ENCODE data around the gene HIPK2.

HIPK2 gene

DNA sequence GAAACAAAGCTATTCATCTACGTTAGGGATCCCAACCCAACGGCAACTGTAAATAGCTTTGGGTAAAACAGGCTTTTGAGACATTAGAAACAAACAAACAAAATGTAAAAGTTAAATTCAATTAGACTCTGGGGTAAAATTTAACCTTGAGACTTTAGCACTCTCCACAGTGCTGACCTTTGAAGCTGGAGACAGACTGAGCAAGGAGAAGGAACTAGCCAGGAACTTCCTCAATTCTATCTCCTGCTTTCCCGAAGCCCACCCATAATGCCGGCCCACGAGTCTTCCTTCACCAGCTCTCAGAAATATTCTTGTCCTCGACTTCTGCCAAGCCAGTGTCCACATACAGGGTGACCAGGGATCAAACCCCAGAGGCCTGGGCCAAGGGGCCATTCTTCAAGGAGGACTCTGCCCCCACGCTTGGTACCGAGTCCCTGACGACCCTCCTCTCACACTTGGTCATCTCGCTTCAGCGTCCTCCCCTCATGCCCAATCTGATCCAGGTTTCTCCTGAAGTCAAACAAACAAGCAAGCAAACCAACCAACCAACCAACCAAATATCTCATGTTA, 114.1 kb downstream of the HIPK2 start:
- no peak for DNase-seq (ENCODE audit: extremely low spot score)
- TF ChIP-seq, protein P1, sequence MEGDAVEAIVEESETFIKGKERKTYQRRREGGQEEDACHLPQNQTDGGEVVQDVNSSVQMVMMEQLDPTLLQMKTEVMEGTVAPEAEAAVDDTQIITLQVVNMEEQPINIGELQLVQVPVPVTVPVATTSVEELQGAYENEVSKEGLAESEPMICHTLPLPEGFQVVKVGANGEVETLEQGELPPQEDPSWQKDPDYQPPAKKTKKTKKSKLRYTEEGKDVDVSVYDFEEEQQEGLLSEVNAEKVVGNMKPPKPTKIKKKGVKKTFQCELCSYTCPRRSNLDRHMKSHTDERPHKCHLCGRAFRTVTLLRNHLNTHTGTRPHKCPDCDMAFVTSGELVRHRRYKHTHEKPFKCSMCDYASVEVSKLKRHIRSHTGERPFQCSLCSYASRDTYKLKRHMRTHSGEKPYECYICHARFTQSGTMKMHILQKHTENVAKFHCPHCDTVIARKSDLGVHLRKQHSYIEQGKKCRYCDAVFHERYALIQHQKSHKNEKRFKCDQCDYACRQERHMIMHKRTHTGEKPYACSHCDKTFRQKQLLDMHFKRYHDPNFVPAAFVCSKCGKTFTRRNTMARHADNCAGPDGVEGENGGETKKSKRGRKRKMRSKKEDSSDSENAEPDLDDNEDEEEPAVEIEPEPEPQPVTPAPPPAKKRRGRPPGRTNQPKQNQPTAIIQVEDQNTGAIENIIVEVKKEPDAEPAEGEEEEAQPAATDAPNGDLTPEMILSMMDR (IDR thresholded peaks at IDR 0.05; ENCODE audit: control extremely low read depth, extremely low read depth, low read depth, missing control alignments) = no peak
- CTCF ChIA-PET = interaction anchor here (1.3 to 5.4 kb wide), 5 partner anchors 8 to 17 kb away, joined by 3 to 42 read pairs (median 6); no protein-coding TSS in a partner anchor
- POLR2A ChIA-PET = interaction anchor here (0.9 kb wide), 1 partner anchor 12 kb away, joined by 3 read pairs; no protein-coding TSS in a partner anchor

DNA sequence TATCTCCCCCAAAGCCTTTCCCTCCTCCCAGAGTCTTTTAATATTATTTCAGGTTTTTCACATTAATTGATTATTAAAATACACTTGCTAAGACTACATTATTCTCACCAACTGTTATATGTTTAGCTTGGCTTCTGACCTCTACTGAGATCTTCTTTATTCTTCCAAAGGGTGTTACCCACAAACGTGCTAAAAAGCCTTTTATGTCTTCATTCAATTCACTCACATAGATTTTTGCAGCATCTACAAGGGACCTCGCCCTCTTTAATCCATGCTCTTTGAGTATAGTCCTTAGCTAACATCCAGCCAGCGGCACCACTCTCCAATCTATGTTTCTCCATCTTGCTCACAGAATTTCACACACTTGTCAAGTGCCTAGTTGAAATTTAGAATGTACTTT, 115.9 kb downstream of the HIPK2 start:
- POLR2A ChIA-PET = interaction anchor here (0.7 kb wide), 1 partner anchor 9 kb away, joined by 8 read pairs; no protein-coding TSS in a partner anchor
- TF ChIP-seq, protein P1 (IDR thresholded peaks at IDR 0.05; ENCODE audit: control extremely low read depth, extremely low read depth, low read depth, missing control alignments) = no peak
- no peak for DNase-seq (ENCODE audit: extremely low spot score)
- CTCF ChIA-PET = interaction anchor here (0.7 to 3.8 kb wide), 5 partner anchors 10 to 341 kb away, joined by 3 to 27 read pairs (median 3); no protein-coding TSS in a partner anchor

GRCh38 chr7:139661043-139661440, 116.8 kb downstream of the HIPK2 start:
- no peak for DNase-seq (ENCODE audit: extremely low spot score)
- TF ChIP-seq, protein P1 (IDR thresholded peaks at IDR 0.05; ENCODE audit: control extremely low read depth, extremely low read depth, low read depth, missing control alignments) = no peak
- ChIA-PET CTCF (interaction anchor here (0.9 to 3.5 kb wide), 2 partner anchors 14 to 29 kb away, joined by 3 to 27 read pairs; no protein-coding TSS in a partner anchor), POLR2A (no interaction called here)

- POLR2A ChIA-PET = interaction anchor here (0.7 kb wide), 1 partner anchor 13 kb away, joined by 3 read pairs; no protein-coding TSS in a partner anchor
- TF ChIP-seq, protein P1 (IDR thresholded peaks at IDR 0.05; ENCODE audit: control extremely low read depth, extremely low read depth, low read depth, missing control alignments) = no peak
- CTCF ChIA-PET = interaction anchor here (0.9 to 3.5 kb wide), 5 partner anchors 9 to 342 kb away, joined by 3 to 27 read pairs (median 3); no protein-coding TSS in a partner anchor
- no peak for DNase-seq (ENCODE audit: extremely low spot score)
Measured at GRCh38 chr7:139660317-139661042, 117.3 kb downstream of the HIPK2 start.

GRCh38 chr7:139659922-139660316, 117.9 kb downstream of the HIPK2 start:
- TF ChIP-seq, protein P1 (IDR thresholded peaks at IDR 0.05; ENCODE audit: control extremely low read depth, extremely low read depth, low read depth, missing control alignments) = no peak
- no peak for DNase-seq (ENCODE audit: extremely low spot score)
- CTCF ChIA-PET = interaction anchor here (0.9 to 3.5 kb wide), 4 partner anchors 9 to 343 kb away, joined by 3 to 27 read pairs (median 4); no protein-coding TSS in a partner anchor
- POLR2A ChIA-PET = interaction anchor here (0.7 kb wide), 1 partner anchor 13 kb away, joined by 3 read pairs; no protein-coding TSS in a partner anchor

DNA sequence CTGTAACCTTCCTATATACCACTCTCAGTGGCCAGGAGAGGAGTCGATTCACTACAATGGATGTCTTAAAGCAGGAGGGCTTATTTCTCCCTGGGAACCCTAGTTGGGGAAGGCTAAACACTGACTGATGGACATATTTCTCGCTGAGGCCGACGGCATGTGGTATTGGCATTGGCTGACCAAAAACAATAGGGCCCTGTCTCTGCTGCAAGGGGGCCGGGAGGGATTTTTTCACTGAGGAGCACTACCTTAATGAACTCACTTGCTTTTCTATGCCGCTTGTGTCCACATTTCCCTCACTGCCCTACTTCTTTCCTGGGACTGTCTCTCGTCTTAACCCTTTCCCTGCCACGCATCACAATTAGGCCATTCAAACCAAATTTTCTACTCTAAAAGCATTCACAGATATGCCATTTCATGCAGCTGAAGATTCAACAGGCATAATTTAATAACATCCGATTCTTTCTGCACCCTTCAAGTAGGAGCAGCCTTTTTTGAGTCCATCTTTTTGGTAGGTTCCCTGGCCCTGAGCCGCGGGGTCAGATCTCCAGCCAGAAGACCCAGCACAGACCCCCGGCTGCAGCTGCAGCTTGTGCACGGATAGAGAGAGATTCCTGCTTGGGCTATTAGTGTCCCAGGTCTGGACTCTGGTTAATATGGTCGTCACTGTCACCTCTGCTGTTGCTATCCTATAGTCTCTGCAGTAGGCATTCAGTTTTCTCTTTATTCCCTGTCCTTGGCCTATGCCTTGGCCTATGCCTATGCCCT, 118.7 kb downstream of the HIPK2 start:
- CTCF ChIA-PET = interaction anchor here (0.9 to 3.5 kb wide), 4 partner anchors 8 to 343 kb away, joined by 3 to 27 read pairs (median 4); no protein-coding TSS in a partner anchor
- TF ChIP-seq, protein P1 (IDR thresholded peaks at IDR 0.05; ENCODE audit: control extremely low read depth, extremely low read depth, low read depth, missing control alignments) = no peak

More for the DNA sequence above, 118.7 kb downstream of the HIPK2 start:
- POLR2A ChIA-PET = interaction anchor here (0.7 kb wide), 1 partner anchor 14 kb away, joined by 3 read pairs; no protein-coding TSS in a partner anchor
- DNase-seq (ENCODE audit: extremely low spot score) = no peak

Measured in GM10248 (cell line).